ENCODE measurements around the gene FCHO2. TPM values are rescaled to one million over a fixed set of nuclear protein-coding genes. Genes with fewer than 3 reads are reported as not detected.

Gene FCHO2
- total and polyA plus RNA-seq, 2 donors (not counting 3 experiments of a cell fraction or from before 2014, with no cell fraction given), result 12.0 to 25.2 TPM

DNA sequence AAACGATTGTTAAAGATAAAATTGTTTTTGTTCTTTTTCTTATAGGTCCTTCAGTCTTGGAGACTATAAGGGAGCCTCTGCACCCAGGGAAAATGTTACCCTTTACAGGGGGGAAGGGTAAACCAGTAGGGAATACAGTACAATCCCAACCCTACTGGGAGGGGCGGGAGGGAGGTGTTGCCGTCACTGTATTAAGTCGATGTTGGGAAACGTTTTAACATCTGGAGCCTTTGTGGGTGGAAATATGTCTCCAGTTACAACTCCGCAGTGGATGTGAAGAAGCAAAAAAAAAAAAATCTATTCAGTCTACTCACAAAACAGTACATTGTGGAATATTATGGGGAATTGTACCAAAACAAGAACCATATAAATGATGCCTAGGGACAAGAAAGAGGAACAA lies 47.2 kb upstream of the FCHO2 start:
- intact Hi-C loops (cut with micrococcal nuclease), result no loop called here

More for the DNA sequence above, 47.2 kb upstream of the FCHO2 start:
- Histone ChIP-seq H3K79me2 (ENCODE audit: control insufficient read depth, insufficient read depth, low read length) (no peaks in the 10 kb centered on the region), H3K4me2 (ENCODE audit: insufficient read depth, low read length) (no peak overlapping the region), H3K27me3 (ENCODE audit: control insufficient read depth in 2 of 2, insufficient read depth in 2 of 2, low read length in 2 of 2) (no peaks in the 10 kb centered on the region), H3K4me1 (ENCODE audit: control insufficient read depth, extremely low read depth, insufficient read depth, low read length) (no peaks in the 10 kb centered on the region), H2AFZ (ENCODE audit: low read depth, low read length) (no peak overlapping the region), H4K20me1 (replicated peaks; ENCODE audit: control insufficient read depth, extremely low read depth, insufficient read depth, low read length) (peaks cover 4% of the 10 kb centered on the region), H3K36me3 (ENCODE audit: control insufficient read depth in 2 of 2, extremely low read depth in 1 of 2, insufficient read depth in 2 of 2, low read length in 2 of 2) (peaks cover 21 to 33% of the 10 kb centered on the region in 2 experiments), H3K4me3 (replicated peaks in 1 of 3; ENCODE audit: insufficient read depth in 1 of 3, low read depth in 1 of 3, low read length in 3 of 3) (no peak overlapping the region), H3K27ac (ENCODE audit: insufficient read depth, low read depth, low read length) (no peak overlapping the region), H3K9me1 (replicated peaks; ENCODE audit: control insufficient read depth, extremely low read depth, insufficient read depth, low read length) (no peaks in the 10 kb centered on the region), H3K9me3 (replicated peaks; ENCODE audit: control insufficient read depth, insufficient read depth, low read length) (no peaks in the 10 kb centered on the region), H3K9ac (replicated peaks; ENCODE audit: extremely low read depth, insufficient read depth, low read length) (no peak overlapping the region)
- dilution Hi-C loops (cut with MboI; ENCODE audit: extremely low pct_ligation_motif_present, low sequenced_read_pairs), result no loop called here
- ChIA-PET POLR2A (no interaction called here), CTCF (no interaction called here)
- DNase-seq (ENCODE audit: low read depth, low spot score) (no peak), FAIRE-seq (no peak)
- TF ChIP-seq MYC (IDR thresholded peaks at IDR 0.05; ENCODE audit: low read depth, low read length) (no peak), GATA2 (IDR thresholded peaks at IDR 0.05; ENCODE audit: insufficient read depth, insufficient read length, low read depth, low read length) (no peak), EZH2 (IDR thresholded peaks at IDR 0.05; ENCODE audit: borderline replicate concordance, low read depth, low read length, severe bottlenecking) (no peak), POLR2AphosphoS5 (IDR thresholded peaks at IDR 0.05; ENCODE audit: insufficient read depth, low read depth, low read length) (no peak), JUN (IDR thresholded peaks at IDR 0.05; ENCODE audit: borderline replicate concordance, insufficient read depth, insufficient read length, low read depth) (no peak), FOS (IDR thresholded peaks at IDR 0.05; ENCODE audit: borderline replicate concordance, insufficient read depth, low read length) (no peak), POLR2A (IDR thresholded peaks at IDR 0.05; ENCODE audit: low read depth, low read length) (no peak)
- TF ChIP-seq, protein P1, sequence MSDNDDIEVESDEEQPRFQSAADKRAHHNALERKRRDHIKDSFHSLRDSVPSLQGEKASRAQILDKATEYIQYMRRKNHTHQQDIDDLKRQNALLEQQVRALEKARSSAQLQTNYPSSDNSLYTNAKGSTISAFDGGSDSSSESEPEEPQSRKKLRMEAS (IDR thresholded peaks at IDR 0.05; ENCODE audit: insufficient read depth, insufficient read length), result no peak
- TF ChIP-seq, protein P2, sequence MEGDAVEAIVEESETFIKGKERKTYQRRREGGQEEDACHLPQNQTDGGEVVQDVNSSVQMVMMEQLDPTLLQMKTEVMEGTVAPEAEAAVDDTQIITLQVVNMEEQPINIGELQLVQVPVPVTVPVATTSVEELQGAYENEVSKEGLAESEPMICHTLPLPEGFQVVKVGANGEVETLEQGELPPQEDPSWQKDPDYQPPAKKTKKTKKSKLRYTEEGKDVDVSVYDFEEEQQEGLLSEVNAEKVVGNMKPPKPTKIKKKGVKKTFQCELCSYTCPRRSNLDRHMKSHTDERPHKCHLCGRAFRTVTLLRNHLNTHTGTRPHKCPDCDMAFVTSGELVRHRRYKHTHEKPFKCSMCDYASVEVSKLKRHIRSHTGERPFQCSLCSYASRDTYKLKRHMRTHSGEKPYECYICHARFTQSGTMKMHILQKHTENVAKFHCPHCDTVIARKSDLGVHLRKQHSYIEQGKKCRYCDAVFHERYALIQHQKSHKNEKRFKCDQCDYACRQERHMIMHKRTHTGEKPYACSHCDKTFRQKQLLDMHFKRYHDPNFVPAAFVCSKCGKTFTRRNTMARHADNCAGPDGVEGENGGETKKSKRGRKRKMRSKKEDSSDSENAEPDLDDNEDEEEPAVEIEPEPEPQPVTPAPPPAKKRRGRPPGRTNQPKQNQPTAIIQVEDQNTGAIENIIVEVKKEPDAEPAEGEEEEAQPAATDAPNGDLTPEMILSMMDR (IDR thresholded peaks at IDR 0.05; ENCODE audit: extremely low read depth in 1 of 2, insufficient read depth in 1 of 2, low read depth in 1 of 2, low read length in 2 of 2), result no peak
- BruUV-seq (replicated peaks), result TSS peak; percentile 9
